Colonic mucosa (tissue), 4 donors: ENCODE measurements around the gene ABHD8. TPM values are rescaled to one million over a fixed set of nuclear protein-coding genes. Genes with fewer than 3 reads are reported as not detected.

Experiments
- DNase-seq: peaks from one replicate; pipeline ENCODE4 v3.0.0-alpha.2; 2020
- H3K27ac ChIP-seq: fragments of 200-600 bp; one replicate; pipeline ENCODE4 v1.8.0; 2021
- H3K27me3 ChIP-seq: fragments of 200-600 bp; one replicate; pipeline ENCODE4 v1.8.0; 2021
- H3K36me3 ChIP-seq: fragments of 200-600 bp; one replicate; pipeline ENCODE4 v1.8.0; 2021
- H3K4me1 ChIP-seq: fragments of 200-600 bp; one replicate; pipeline ENCODE4 v1.8.0; 2021; ENCODE audit warnings: mild to moderate bottlenecking
- H3K4me3 ChIP-seq: fragments of 200-600 bp; one replicate; pipeline ENCODE4 v1.8.0; 2021
- H3K9ac ChIP-seq, 2 donors: one replicate each; pipeline ENCODE4 v1.7.0; 2013; ENCODE audit warnings: control low read depth in 2 of 2, low read depth in 2 of 2, low read length in 2 of 2
- H3K9me3 ChIP-seq: fragments of 200-600 bp; one replicate; pipeline ENCODE4 v1.8.0; 2021
- intact Hi-C: fragments of 100-400 bp; cut with DNase I; formaldehyde crosslinking; loops from one replicate; pipeline ENCODE4 v1.14.1; 2022
- total RNA-seq, 2 donors: library from RNA; stranded (reverse); fragmentation: NEBNext Ultra II Directional in 1 of 2; extraction: Animal tissue kit (Norgen Biotek cat#: 25700) in 1 of 2; gene quantifications; one replicate each; pipeline ENCODE4 v1.2.1, GENCODE V29; 2021
- TF ChIP-seq, protein P1 (sequence below): fragments of 200-600 bp; IDR thresholded peaks from one replicate; pipeline ENCODE4 v1.8.0; 2022; ENCODE audit warnings: antibody characterized with exemption, mild to moderate bottlenecking
- donor health status: healthy.
- donor health status: DM: no; HTN: no; CAD: no.
- donor health status: DM: no; HTN: no; CAD: no.

Gene ABHD8
- total RNA-seq, 2 donors from 2014 or later: 4.3 to 5.2 TPM

GRCh38 chr19:17324357-17325114 lies 21.3 kb upstream of the ABHD8 start:
- Histone ChIP-seq H3K27ac (no peak overlapping the region), H3K9ac (no peak overlapping the region), H3K4me3 (no peak overlapping the region), H3K4me1 (peaks cover 9% of the 10 kb centered on the region), H3K27me3 (peaks cover 8% of the 10 kb centered on the region), H3K36me3 (peaks cover 15% of the 10 kb centered on the region), H3K9me3 (no peaks in the 10 kb centered on the region)
- TF ChIP-seq, protein P1, sequence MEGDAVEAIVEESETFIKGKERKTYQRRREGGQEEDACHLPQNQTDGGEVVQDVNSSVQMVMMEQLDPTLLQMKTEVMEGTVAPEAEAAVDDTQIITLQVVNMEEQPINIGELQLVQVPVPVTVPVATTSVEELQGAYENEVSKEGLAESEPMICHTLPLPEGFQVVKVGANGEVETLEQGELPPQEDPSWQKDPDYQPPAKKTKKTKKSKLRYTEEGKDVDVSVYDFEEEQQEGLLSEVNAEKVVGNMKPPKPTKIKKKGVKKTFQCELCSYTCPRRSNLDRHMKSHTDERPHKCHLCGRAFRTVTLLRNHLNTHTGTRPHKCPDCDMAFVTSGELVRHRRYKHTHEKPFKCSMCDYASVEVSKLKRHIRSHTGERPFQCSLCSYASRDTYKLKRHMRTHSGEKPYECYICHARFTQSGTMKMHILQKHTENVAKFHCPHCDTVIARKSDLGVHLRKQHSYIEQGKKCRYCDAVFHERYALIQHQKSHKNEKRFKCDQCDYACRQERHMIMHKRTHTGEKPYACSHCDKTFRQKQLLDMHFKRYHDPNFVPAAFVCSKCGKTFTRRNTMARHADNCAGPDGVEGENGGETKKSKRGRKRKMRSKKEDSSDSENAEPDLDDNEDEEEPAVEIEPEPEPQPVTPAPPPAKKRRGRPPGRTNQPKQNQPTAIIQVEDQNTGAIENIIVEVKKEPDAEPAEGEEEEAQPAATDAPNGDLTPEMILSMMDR: no peak
- intact Hi-C loops: no loop called here
- no peak for DNase-seq

DNA sequence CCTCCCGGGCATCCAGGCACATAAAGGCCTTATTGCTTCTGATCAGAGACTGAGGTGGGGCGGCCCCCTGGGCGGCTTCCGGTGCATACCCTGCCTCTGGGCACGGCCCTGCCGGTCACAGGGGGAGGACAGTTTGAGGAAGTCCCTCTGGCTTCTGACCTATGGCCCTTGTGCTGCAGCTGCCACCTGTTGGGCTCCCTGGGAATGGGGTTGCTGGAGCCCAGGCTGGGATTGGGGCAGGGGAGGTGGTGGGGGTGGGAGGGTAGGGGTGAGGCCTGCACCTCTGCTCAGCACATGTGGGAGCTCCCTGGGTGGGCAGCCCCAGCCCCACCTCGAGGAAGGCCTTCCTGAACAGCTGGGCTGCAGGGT lies 20.7 kb upstream of the ABHD8 start:
- Histone ChIP-seq H3K27me3 (peaks cover 2% of the 10 kb centered on the region), H3K36me3 (peaks cover 15% of the 10 kb centered on the region), H3K9me3 (no peaks in the 10 kb centered on the region), H3K4me3 (no peak overlapping the region), H3K9ac (no peak overlapping the region), H3K27ac (no peak overlapping the region), H3K4me1 (peaks cover 4% of the 10 kb centered on the region)
- intact Hi-C loops: no loop called here
- TF ChIP-seq, protein P1: no peak
- no peak for DNase-seq

DNA sequence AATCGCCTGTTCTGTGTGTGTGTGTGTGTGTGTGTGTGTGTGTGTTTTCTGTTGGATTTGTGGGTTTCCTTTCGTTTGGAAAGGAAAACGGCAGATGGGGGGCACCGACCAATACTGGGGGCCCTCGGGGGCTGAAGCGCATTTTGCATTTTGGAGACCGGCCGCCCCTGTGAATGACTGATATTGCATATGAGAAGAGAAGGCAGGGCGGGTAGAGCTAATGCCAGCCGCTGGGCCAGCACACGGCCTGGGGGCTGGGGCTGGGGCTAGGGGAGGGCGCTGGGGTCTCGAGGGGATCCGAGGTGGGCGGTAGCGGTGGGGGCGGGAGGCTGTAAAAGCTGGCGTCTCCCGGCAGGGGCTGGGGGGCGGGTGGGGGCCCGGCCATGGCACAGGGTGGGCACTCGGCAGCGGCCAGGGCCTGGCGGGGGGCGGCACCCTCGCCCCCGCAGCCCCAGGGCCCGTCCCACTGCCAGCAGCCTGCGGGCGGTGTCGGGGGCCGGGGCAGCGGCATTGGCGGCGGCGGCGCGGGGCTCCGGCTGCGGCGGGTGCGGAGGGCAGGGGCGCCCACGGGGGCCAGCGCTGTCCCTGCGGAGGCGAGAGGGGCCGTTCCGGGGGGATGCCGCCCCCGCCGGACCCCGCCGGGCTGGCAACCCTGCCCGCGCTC lies 20.2 kb upstream of the ABHD8 start:
- Histone ChIP-seq H3K27me3 (no peaks in the 10 kb centered on the region), H3K27ac (no peak overlapping the region), H3K4me1 (peaks cover 3% of the 10 kb centered on the region), H3K9me3 (no peaks in the 10 kb centered on the region), H3K9ac (no peak overlapping the region), H3K36me3 (peaks cover 15% of the 10 kb centered on the region), H3K4me3 (no peak overlapping the region)
- DNase-seq: no peak
- TF ChIP-seq, protein P1: no peak
- intact Hi-C loops: no loop called here

DNA sequence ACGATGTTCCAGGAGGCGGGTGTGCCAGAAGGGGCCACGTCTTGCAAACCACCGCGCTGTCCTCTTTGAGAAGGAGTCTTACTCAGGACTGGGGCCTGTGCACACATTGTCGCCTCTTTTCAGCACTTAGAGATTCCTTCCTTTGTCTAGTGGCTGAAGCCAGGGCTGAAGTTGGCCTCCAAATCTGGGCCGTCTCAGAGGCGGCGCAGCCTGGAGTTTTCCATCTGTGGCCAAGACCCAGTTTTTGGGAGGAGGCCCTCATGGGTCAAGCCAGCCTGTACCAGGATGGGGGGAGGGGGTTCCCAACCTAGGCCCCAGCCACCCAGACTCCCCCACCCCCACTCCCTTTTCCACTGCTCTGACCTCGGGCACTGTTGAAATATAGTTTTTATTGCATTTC lies 19.6 kb upstream of the ABHD8 start:
- TF ChIP-seq, protein P1: no peak
- intact Hi-C loops: no loop called here
- H3K27ac ChIP-seq: no peak overlapping the region
- DNase-seq: peak; percentile 34
- no peak overlapping the region for H3K4me3 ChIP-seq
- H3K36me3 ChIP-seq: peaks cover 15% of the 10 kb centered on the region
- no peaks in the 10 kb centered on the region for H3K9me3 ChIP-seq
- no peak overlapping the region for H3K9ac ChIP-seq
- no peaks in the 10 kb centered on the region for H3K27me3 ChIP-seq
- peaks cover 3% of the 10 kb centered on the region for H3K4me1 ChIP-seq

- Histone ChIP-seq H3K4me3 (no peak overlapping the region), H3K27ac (no peak overlapping the region), H3K9ac (no peak overlapping the region), H3K4me1 (no peaks in the 10 kb centered on the region), H3K36me3 (peaks cover 15% of the 10 kb centered on the region), H3K9me3 (no peaks in the 10 kb centered on the region), H3K27me3 (no peaks in the 10 kb centered on the region)
- no peak for DNase-seq
- TF ChIP-seq, protein P1: no peak
- intact Hi-C loops: no loop called here
Observed at GRCh38 chr19:17321655-17322489, 18.6 kb upstream of the ABHD8 start.
